Trophoblast cell (in vitro differentiated cells and primary cell): Measurements from ENCODE around the gene ARMC12.
A peak's percentile ranks its signal among the peaks of the same experiment; 100 is the strongest.

Experiments used
- DNase-seq, 2 donors: peaks; one replicate each; pipeline ENCODE4 v3.0.0-alpha.2; 2016
- H2AFZ ChIP-seq: 2 replicates; pipeline ENCODE4 v1.6.1; 2013; ENCODE audit warnings: low read length, moderate library complexity, mild to moderate bottlenecking; ENCODE audit not compliant: insufficient read depth, poor library complexity
- H2AK5ac ChIP-seq: 2 replicates; pipeline ENCODE4 v1.6.1; 2013; ENCODE audit warnings: mild to moderate bottlenecking, low read length
- H2BK120ac ChIP-seq: 2 replicates; pipeline ENCODE4 v1.6.1; 2013; ENCODE audit warnings: low read length, mild to moderate bottlenecking, moderate library complexity; ENCODE audit not compliant: insufficient read depth, poor library complexity
- H2BK12ac ChIP-seq: 2 replicates; pipeline ENCODE4 v1.6.1; 2013; ENCODE audit warnings: mild to moderate bottlenecking, low read length, moderate library complexity
- H2BK5ac ChIP-seq: 2 replicates; pipeline ENCODE4 v1.6.1; 2013; ENCODE audit warnings: low read length, low read depth, moderate library complexity, mild to moderate bottlenecking; ENCODE audit not compliant: poor library complexity
- H3K14ac ChIP-seq: 2 replicates; pipeline ENCODE4 v1.6.1; 2013; ENCODE audit warnings: mild to moderate bottlenecking, low read length
- H3K18ac ChIP-seq: 2 replicates; pipeline ENCODE4 v1.6.1; 2013; ENCODE audit warnings: mild to moderate bottlenecking, low read length
- H3K23ac ChIP-seq: 2 replicates; pipeline ENCODE4 v1.6.1; 2013; ENCODE audit warnings: low read length
- H3K27ac ChIP-seq: 2 replicates; pipeline ENCODE4 v1.5.1; 2013; ENCODE audit warnings: low read depth, mild to moderate bottlenecking, inconsistent platforms, low read length, moderate library complexity
- H3K27me3 ChIP-seq: 2 replicates; pipeline ENCODE4 v1.6.1; 2013; ENCODE audit warnings: inconsistent platforms, mild to moderate bottlenecking, low read length, moderate library complexity; ENCODE audit not compliant: insufficient read depth
- H3K36me3 ChIP-seq, 2 experiments: 1 replicate in 1 of 2; 2 replicates in 1 of 2; pipeline ENCODE4 v1.6.1; 2013; ENCODE audit warnings: low read length in 2 of 2, mild to moderate bottlenecking in 2 of 2, moderate library complexity in 1 of 2; ENCODE audit not compliant: insufficient read depth in 2 of 2, control insufficient read depth in 1 of 2
- H3K4ac ChIP-seq: 2 replicates; pipeline ENCODE4 v1.6.1; 2013; ENCODE audit warnings: low read depth, mild to moderate bottlenecking, low read length, moderate library complexity
- H3K4me1 ChIP-seq, 2 experiments: 1 replicate in 1 of 2; 2 replicates in 1 of 2; pipeline ENCODE4 v1.6.1; 2013; ENCODE audit warnings: low read length in 2 of 2, mild to moderate bottlenecking in 2 of 2, moderate library complexity in 1 of 2; ENCODE audit not compliant: insufficient read depth in 2 of 2, control insufficient read depth in 1 of 2
- H3K4me2 ChIP-seq: 2 replicates; pipeline ENCODE4 v1.6.1; 2013; ENCODE audit warnings: inconsistent platforms, mild to moderate bottlenecking, low read length, moderate library complexity
- H3K4me3 ChIP-seq: 2 replicates; pipeline ENCODE4 v1.5.1; 2013; ENCODE audit warnings: mild to moderate bottlenecking, low read depth, low read length, inconsistent platforms
- H3K79me1 ChIP-seq: one replicate; pipeline ENCODE4 v1.6.1; 2013; ENCODE audit warnings: low read length
- H3K79me2 ChIP-seq: 2 replicates; pipeline ENCODE4 v1.6.1; 2013; ENCODE audit warnings: low read length, mild to moderate bottlenecking; ENCODE audit not compliant: control insufficient read depth, insufficient read depth, poor library complexity
- H3K9ac ChIP-seq: 2 replicates; pipeline ENCODE4 v1.6.1; 2013; ENCODE audit warnings: mild to moderate bottlenecking, low read length
- H3K9me3 ChIP-seq: 2 replicates; pipeline ENCODE4 v1.6.1; 2013; ENCODE audit warnings: low read depth, mild to moderate bottlenecking, control low read depth, inconsistent platforms, low read length; ENCODE audit not compliant: insufficient read depth
- H4K12ac ChIP-seq: 2 replicates; pipeline ENCODE4 v1.6.1; 2013; ENCODE audit warnings: low read depth, mild to moderate bottlenecking, low read length, moderate library complexity
- H4K8ac ChIP-seq: 2 replicates; pipeline ENCODE4 v1.6.1; 2013; ENCODE audit warnings: low read depth, mild to moderate bottlenecking, low read length, moderate library complexity
- H4K91ac ChIP-seq: one replicate; pipeline ENCODE4 v1.6.1; 2013; ENCODE audit warnings: low read depth, mild to moderate bottlenecking, low read length, moderate library complexity
- WGBS: extraction: QIAGEN DNeasy Blood & Tissue Kit; methylation state at CpG from one replicate; pipeline ENCODE4 v1.1.7; 2013; ENCODE audit warnings: missing lambda C conversion rate; ENCODE audit not compliant: insufficient read length, insufficient coverage; ENCODE audit errors: extremely low coverage; 5-methylcytosine and 5-hydroxymethylcytosine counted together

ARMC12 gene

GRCh38 chr6:35719404-35719829 lies 17.4 kb upstream of the ARMC12 start:
- Histone ChIP-seq H3K79me2 (no peaks in the 10 kb centered on the region), H3K9ac (no peak overlapping the region), H3K36me3 (no peaks in the 10 kb centered on the region), H3K4me2 (peak overlapping the region; percentile 58), H4K12ac (no peak overlapping the region), H4K91ac (no peak overlapping the region), H3K9me3 (no peaks in the 10 kb centered on the region), H2BK5ac (no peak overlapping the region), H3K18ac (no peak overlapping the region), H2BK120ac (no peak overlapping the region), H3K4ac (no peak overlapping the region), H3K27ac (no peak overlapping the region), H2BK12ac (no peak overlapping the region), H3K23ac (no peak overlapping the region), H3K79me1 (peaks cover 4% of the 10 kb centered on the region), H3K4me3 (no peak overlapping the region), H4K8ac (no peak overlapping the region), H3K27me3 (no peaks in the 10 kb centered on the region), H2AFZ (no peak overlapping the region), H3K4me1 (peaks cover 8 to 14% of the 10 kb centered on the region in 2 experiments), H2AK5ac (no peak overlapping the region), H3K14ac (no peak overlapping the region)
- no CpG with 5 or more reads among the region's 5 CpGs for WGBS
- no peak for DNase-seq

- Histone ChIP-seq H2AFZ (peak overlapping the region; percentile 47), H3K36me3 (no peaks in the 10 kb centered on the region), H3K4me3 (no peak overlapping the region), H3K4me2 (peak overlapping the region; percentile 58), H2BK12ac (no peak overlapping the region), H4K12ac (peak overlapping the region; percentile 57), H3K23ac (no peak overlapping the region), H3K79me2 (no peaks in the 10 kb centered on the region), H3K27ac (peak overlapping the region; percentile 4), H3K9ac (no peak overlapping the region), H3K18ac (peak overlapping the region; percentile 39), H3K79me1 (peaks cover 4% of the 10 kb centered on the region), H4K8ac (peak overlapping the region; percentile 87), H3K27me3 (no peaks in the 10 kb centered on the region), H4K91ac (peak overlapping the region; percentile 65), H2BK120ac (peak overlapping the region; percentile 52), H3K9me3 (no peaks in the 10 kb centered on the region), H2BK5ac (no peak overlapping the region), H3K14ac (peak overlapping the region; percentile 63), H2AK5ac (no peak overlapping the region), H3K4ac (no peak overlapping the region), H3K4me1 (peaks cover 8 to 14% of the 10 kb centered on the region in 2 experiments)
- DNase-seq: peak; percentile 14 to 21
- WGBS: no CpG with 5 or more reads among the region's 21 CpGs
Measured at GRCh38 chr6:35719830-35720733, 16.8 kb upstream of the ARMC12 start.

GRCh38 chr6:35722121-35722761 lies 14.6 kb upstream of the ARMC12 start:
- no peaks in the 10 kb centered on the region for H3K27me3 ChIP-seq
- peaks cover 9 to 16% of the 10 kb centered on the region in 2 experiments for H3K4me1 ChIP-seq
- no peak overlapping the region for H2BK5ac ChIP-seq
- H3K79me1 ChIP-seq: peaks cover 4% of the 10 kb centered on the region
- H4K12ac ChIP-seq: no peak overlapping the region
- no peak overlapping the region for H2AFZ ChIP-seq
- no peaks in the 10 kb centered on the region for H3K9me3 ChIP-seq
- H3K4me2 ChIP-seq: no peak overlapping the region
- H3K14ac ChIP-seq: no peak overlapping the region
- H3K23ac ChIP-seq: no peak overlapping the region
- no peak overlapping the region for H2BK120ac ChIP-seq
- H3K4me3 ChIP-seq: no peak overlapping the region
- no peak overlapping the region for H4K91ac ChIP-seq
- no peak overlapping the region for H3K9ac ChIP-seq
- no peak overlapping the region for H3K4ac ChIP-seq
- H3K27ac ChIP-seq: no peak overlapping the region
- no peak overlapping the region for H2BK12ac ChIP-seq
- no peak overlapping the region for H3K18ac ChIP-seq
- H3K36me3 ChIP-seq: no peaks in the 10 kb centered on the region
- no peak overlapping the region for H2AK5ac ChIP-seq
- WGBS: no CpG with 5 or more reads among the region's 10 CpGs
- no peak for DNase-seq
- no peak overlapping the region for H4K8ac ChIP-seq
- no peaks in the 10 kb centered on the region for H3K79me2 ChIP-seq

GRCh38 chr6:35723587-35723986 lies 13.2 kb upstream of the ARMC12 start:
- no peak overlapping the region for H2AK5ac ChIP-seq
- H4K91ac ChIP-seq: no peak overlapping the region

More at GRCh38 chr6:35723587-35723986, 13.2 kb upstream of the ARMC12 start:
- WGBS: no CpG with 5 or more reads among the region's 2 CpGs
- H4K12ac ChIP-seq: no peak overlapping the region
- H3K9ac ChIP-seq: no peak overlapping the region
- no peak overlapping the region for H3K23ac ChIP-seq
- H3K79me2 ChIP-seq: peaks cover 2% of the 10 kb centered on the region
- no peak for DNase-seq
- no peak overlapping the region for H3K4ac ChIP-seq
- no peaks in the 10 kb centered on the region for H3K27me3 ChIP-seq
- no peaks in the 10 kb centered on the region for H3K9me3 ChIP-seq
- H2BK5ac ChIP-seq: no peak overlapping the region
- H3K4me2 ChIP-seq: no peak overlapping the region
- no peak overlapping the region for H3K14ac ChIP-seq
- H3K18ac ChIP-seq: no peak overlapping the region
- H3K27ac ChIP-seq: no peak overlapping the region
- peaks cover 19 to 26% of the 10 kb centered on the region in 2 experiments for H3K4me1 ChIP-seq
- H2BK120ac ChIP-seq: no peak overlapping the region
- no peak overlapping the region for H3K4me3 ChIP-seq
- no peaks in the 10 kb centered on the region for H3K36me3 ChIP-seq
- peaks cover 12% of the 10 kb centered on the region for H3K79me1 ChIP-seq
- no peak overlapping the region for H4K8ac ChIP-seq
- H2BK12ac ChIP-seq: no peak overlapping the region
- H2AFZ ChIP-seq: no peak overlapping the region
